NB4 (cell line): ENCODE data around the gene SDR42E1.

Experiments used
- CTCF ChIP-seq: IDR thresholded peaks from one replicate; pipeline ENCODE4 v1.5.1; 2012; ENCODE audit warnings: low read depth, low read length
- MAX ChIP-seq: IDR thresholded peaks from 2 replicates; pipeline ENCODE4 v1.6.1; 2011; ENCODE audit warnings: low read depth, low read length
- MYC ChIP-seq: IDR thresholded peaks from 2 replicates; pipeline ENCODE4 v1.6.1; 2011; ENCODE audit warnings: low read depth, low read length
- POLR2A ChIP-seq: IDR thresholded peaks from 2 replicates; pipeline ENCODE4 v1.6.1; 2011; ENCODE audit warnings: mild to moderate bottlenecking; ENCODE audit not compliant: insufficient read length; ENCODE audit errors: extremely low read depth

GRCh38 chr16:82044585-82044911 is 33.3 kb upstream of the SDR42E1 start:
- TF ChIP-seq CTCF (no peak), POLR2A (no peak), MAX (no peak), MYC (no peak)
